Endothelial cell (in vitro differentiated cells): ENCODE results near the gene TRIM26. TPM values are rescaled to one million over a fixed set of nuclear protein-coding genes. Genes with fewer than 3 reads are reported as not detected.

ENCODE experiments used
- DNase-seq: peaks from one replicate; pipeline ENCODE4 v3.0.0; 2021; ENCODE audit warnings: low spot score
- H3K27ac Mint-ChIP-seq: one replicate; pipeline ENCODE4 v1.8.0; 2021; ENCODE audit warnings: mixed read lengths, inconsistent platforms; ENCODE audit not compliant: unreplicated experiment
- H3K27me3 Mint-ChIP-seq: one replicate; pipeline ENCODE4 v1.8.0; 2021; ENCODE audit warnings: mild to moderate bottlenecking, moderate library complexity, mixed read lengths, inconsistent platforms; ENCODE audit not compliant: unreplicated experiment
- H3K36me3 Mint-ChIP-seq: one replicate; pipeline ENCODE4 v1.8.0; 2021; ENCODE audit warnings: mild to moderate bottlenecking, low read depth, mixed read lengths, inconsistent platforms; ENCODE audit not compliant: unreplicated experiment
- H3K4me1 Mint-ChIP-seq: one replicate; pipeline ENCODE4 v1.8.0; 2021; ENCODE audit warnings: mild to moderate bottlenecking, mixed read lengths, inconsistent platforms; ENCODE audit not compliant: unreplicated experiment
- H3K4me3 Mint-ChIP-seq: one replicate; pipeline ENCODE4 v1.8.0; 2021; ENCODE audit warnings: mild to moderate bottlenecking, mixed read lengths, inconsistent platforms; ENCODE audit not compliant: unreplicated experiment
- H3K9me3 Mint-ChIP-seq: one replicate; pipeline ENCODE4 v1.8.0; 2021; ENCODE audit warnings: mixed read lengths, inconsistent platforms; ENCODE audit not compliant: unreplicated experiment
- total RNA-seq: library from RNA; stranded (reverse); fragmentation: NEBNext Ultra II Directional; extraction: Animal tissue kit (Norgen Biotek cat#: 25700); gene quantifications from one replicate; pipeline ENCODE4 v1.2.1, GENCODE V29; 2021; ENCODE audit not compliant: unreplicated experiment
- TF ChIP-seq, protein P1 (sequence below): fragments of 200-600 bp; sonication (generic); IDR thresholded peaks from one replicate; pipeline ENCODE4 v1.5.0; 2021; ENCODE audit warnings: antibody characterized with exemption; ENCODE audit not compliant: unreplicated experiment

Gene TRIM26
- total RNA-seq, 1 donor from 2014 or later, result 27.1 TPM

DNA sequence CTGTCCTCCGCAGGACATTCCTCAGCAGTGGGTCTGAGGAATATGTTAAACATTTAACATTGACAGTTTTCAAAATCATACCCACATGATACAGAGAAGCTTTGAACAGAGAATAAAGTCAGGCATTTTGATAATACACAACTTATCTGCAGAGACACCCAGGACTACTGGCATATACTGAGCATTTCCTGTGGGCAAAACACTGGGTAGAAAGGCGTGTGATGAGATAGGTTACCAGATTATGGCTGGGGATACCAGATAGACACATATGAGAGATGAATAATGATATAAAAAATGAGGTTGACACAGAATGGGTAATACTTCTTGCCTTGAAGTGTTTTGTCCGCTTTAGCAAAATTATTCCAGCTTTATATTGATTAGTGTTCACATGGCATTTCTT is 31.4 kb upstream of the TRIM26 start:
- Mint-ChIP-seq H3K4me1 (no peaks in the 10 kb centered on the region), H3K4me3 (no peak overlapping the region)

DNA sequence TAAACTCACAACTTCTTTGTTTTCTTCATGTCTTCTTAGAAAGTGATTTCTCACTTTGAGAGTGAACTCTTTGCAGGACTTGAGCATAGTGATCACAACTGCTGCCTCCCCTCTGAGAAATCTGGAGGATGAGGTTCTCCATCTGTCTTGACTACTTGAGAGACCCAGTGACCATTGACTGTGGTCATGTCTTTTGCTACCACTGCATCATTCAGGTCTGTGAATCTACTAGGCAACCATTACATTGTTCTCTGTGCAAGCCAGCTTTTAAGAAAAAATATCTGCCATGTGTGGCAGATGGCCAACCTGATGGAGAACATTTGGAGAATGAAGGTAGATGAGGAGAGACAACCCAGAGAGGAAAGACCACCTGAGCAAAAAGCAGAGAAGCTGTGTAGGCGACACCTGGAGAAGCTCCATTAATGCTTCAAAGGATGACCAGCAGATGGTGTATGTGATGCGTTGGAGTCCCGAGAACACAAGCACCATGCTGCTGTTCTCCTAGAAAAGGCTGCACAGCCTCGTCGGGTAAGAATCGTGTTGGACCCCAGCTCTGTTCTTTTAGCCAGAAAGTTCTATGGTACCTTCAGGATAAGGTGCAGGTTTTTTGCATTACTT is 25.1 kb upstream of the TRIM26 start:
- TF ChIP-seq, protein P1, sequence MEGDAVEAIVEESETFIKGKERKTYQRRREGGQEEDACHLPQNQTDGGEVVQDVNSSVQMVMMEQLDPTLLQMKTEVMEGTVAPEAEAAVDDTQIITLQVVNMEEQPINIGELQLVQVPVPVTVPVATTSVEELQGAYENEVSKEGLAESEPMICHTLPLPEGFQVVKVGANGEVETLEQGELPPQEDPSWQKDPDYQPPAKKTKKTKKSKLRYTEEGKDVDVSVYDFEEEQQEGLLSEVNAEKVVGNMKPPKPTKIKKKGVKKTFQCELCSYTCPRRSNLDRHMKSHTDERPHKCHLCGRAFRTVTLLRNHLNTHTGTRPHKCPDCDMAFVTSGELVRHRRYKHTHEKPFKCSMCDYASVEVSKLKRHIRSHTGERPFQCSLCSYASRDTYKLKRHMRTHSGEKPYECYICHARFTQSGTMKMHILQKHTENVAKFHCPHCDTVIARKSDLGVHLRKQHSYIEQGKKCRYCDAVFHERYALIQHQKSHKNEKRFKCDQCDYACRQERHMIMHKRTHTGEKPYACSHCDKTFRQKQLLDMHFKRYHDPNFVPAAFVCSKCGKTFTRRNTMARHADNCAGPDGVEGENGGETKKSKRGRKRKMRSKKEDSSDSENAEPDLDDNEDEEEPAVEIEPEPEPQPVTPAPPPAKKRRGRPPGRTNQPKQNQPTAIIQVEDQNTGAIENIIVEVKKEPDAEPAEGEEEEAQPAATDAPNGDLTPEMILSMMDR, result no peak
- no peaks in the 10 kb centered on the region for H3K9me3 Mint-ChIP-seq
- DNase-seq, result no peak
- no peaks in the 10 kb centered on the region for H3K27me3 Mint-ChIP-seq
- H3K4me3 Mint-ChIP-seq, result no peak overlapping the region
- H3K36me3 Mint-ChIP-seq, result no peaks in the 10 kb centered on the region
- H3K27ac Mint-ChIP-seq, result no peak overlapping the region
- H3K4me1 Mint-ChIP-seq, result no peaks in the 10 kb centered on the region

More for the DNA sequence above, 31.4 kb upstream of the TRIM26 start:
- TF ChIP-seq, protein P1, result no peak
- Mint-ChIP-seq H3K27me3 (no peaks in the 10 kb centered on the region), H3K27ac (no peak overlapping the region), H3K36me3 (no peaks in the 10 kb centered on the region), H3K9me3 (no peaks in the 10 kb centered on the region)
- DNase-seq, result no peak

DNA sequence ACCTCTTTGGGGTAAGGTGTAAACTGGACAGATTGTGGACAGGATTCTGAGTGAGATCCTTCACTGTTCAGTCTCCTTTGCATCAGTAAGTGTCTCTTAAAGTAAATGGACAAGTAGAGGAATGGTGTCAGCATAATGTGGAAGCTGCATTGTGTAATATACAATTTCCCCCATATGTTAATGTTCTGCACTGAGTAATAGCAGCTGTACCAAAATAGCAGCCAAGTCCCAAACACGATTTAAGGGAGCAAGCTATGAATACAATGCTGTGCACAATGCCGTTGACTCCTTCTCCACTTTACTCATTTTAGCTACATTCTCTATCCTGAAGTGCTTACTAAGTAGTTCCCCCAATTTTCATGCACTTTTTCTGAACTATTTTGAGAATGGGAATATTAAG is 21.1 kb upstream of the TRIM26 start:
- Mint-ChIP-seq H3K4me3 (no peak overlapping the region), H3K27me3 (no peaks in the 10 kb centered on the region), H3K27ac (no peak overlapping the region), H3K36me3 (no peaks in the 10 kb centered on the region), H3K4me1 (no peaks in the 10 kb centered on the region), H3K9me3 (no peaks in the 10 kb centered on the region)
- no peak for DNase-seq
- TF ChIP-seq, protein P1, result no peak

DNA sequence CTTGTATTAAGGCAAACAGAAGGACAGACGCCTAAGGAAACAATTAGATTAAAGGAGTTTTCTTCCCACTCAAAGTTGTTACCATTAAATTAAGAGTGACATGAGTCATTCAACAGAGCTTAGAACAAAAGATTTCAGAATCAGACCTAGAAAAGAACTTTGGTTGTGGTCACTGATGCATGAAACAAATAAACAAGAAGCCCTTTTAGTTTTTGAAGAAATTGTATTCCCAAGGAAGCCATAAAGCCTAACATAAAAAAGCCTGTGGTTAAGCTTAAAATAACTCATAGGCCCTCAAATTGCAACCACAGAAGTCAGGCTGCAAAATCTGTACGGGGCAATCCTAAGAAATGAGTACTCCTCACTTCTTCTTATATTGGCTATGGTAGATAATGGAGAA is 17.9 kb upstream of the TRIM26 start:
- H3K9me3 Mint-ChIP-seq, result no peaks in the 10 kb centered on the region
- no peaks in the 10 kb centered on the region for H3K4me1 Mint-ChIP-seq
- TF ChIP-seq, protein P1, result no peak
- H3K4me3 Mint-ChIP-seq, result no peak overlapping the region
- no peaks in the 10 kb centered on the region for H3K36me3 Mint-ChIP-seq
- DNase-seq, result no peak
- H3K27me3 Mint-ChIP-seq, result no peaks in the 10 kb centered on the region
- H3K27ac Mint-ChIP-seq, result no peak overlapping the region

DNA sequence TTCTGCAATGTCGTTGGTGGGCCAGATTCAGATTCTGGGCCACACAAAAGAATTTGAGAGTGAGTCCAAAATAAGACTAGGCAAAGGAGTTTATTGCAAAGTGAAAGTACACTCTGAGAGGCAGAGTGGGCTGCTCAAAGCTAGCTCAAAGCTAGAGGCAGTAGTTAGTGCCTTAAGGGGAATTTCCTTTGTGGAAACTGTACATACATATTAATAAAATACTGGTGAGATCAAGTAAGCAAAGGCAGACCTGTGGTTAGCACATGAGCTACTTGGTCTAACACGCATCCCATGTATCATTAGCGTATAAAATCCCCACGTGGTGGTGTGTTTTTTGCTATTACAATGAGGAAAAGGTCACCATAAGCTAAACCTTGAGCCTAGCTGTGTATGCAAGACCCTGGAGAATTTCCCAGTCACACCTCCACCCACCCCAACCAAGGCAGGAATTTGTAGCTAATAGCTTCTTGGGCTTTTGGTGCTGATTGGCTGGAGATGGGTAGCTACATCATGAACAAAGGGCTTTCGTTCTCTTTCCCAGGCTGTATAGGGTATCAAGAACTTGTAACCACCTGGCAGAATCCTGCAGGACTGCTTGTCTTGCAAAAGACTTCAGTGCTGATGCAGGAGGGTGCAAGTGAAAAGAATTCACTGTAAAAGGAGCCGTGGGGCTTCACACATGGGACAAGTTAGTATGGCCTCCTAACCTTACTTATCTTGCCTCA is 14.7 kb upstream of the TRIM26 start:
- peaks cover 3% of the 10 kb centered on the region for H3K9me3 Mint-ChIP-seq
- no peaks in the 10 kb centered on the region for H3K27me3 Mint-ChIP-seq
- H3K4me3 Mint-ChIP-seq, result no peak overlapping the region
- no peaks in the 10 kb centered on the region for H3K4me1 Mint-ChIP-seq
- TF ChIP-seq, protein P1, result no peak
- H3K27ac Mint-ChIP-seq, result no peak overlapping the region
- peaks cover 4% of the 10 kb centered on the region for H3K36me3 Mint-ChIP-seq
- DNase-seq, result no peak
